Measurements from ENCODE around the gene APH1A.
"Not testable (repeated sequence)": the region's sequence is repeated elsewhere in the genome, so short reads cannot be mapped to it uniquely, and the experiment has no call there.

APH1A gene

DNA sequence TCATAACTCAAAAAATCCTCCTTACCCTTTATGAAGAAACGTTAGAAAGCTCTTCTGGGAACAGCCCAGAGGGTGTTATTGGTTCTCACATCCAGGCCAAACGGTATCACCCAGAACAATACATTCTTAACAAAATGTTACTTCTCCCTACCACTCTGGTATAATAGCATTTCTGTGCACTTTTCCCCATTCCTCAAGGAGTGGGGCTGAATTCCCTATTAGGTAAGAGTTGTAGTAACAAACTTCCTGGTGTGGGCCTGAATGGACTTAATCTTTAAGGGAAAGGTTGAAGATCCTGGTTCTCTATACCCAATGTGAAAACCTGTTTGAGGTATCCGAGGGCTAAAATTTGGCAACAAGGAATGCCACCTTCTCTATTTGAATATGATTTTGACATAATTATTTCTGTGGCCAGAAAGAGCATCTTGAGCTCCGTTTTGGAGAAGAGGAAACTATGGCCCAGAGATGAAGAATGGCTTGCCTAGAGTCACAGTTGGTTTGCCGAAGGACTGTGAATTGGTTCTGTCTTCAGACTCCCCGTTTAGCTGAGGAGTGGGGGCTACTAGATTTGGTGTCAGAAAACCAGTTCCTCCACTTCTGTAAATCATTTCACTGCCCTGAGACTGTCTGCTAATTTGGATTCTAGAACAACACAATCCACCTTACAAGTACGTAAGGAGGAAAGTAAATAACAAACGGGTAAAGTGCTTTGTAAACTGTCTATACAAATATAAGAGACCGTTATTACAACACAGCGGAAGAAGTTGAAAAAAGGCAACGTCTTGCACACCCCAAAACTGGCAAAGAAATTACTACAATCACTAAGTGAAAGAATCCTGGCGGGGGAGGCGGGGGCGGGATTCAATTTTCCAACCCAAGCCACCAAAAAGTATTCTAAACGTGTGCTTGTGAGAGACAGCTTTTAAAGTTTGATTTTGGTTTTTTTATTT is 35.2 kb downstream of the APH1A start:
- peak overlapping the region; percentile 98 for H3K4me3 ChIP-seq (ENCODE audit: low read length)
- no peak for DNase-seq (ENCODE audit: low read depth)
- TF ChIP-seq, protein P1, sequence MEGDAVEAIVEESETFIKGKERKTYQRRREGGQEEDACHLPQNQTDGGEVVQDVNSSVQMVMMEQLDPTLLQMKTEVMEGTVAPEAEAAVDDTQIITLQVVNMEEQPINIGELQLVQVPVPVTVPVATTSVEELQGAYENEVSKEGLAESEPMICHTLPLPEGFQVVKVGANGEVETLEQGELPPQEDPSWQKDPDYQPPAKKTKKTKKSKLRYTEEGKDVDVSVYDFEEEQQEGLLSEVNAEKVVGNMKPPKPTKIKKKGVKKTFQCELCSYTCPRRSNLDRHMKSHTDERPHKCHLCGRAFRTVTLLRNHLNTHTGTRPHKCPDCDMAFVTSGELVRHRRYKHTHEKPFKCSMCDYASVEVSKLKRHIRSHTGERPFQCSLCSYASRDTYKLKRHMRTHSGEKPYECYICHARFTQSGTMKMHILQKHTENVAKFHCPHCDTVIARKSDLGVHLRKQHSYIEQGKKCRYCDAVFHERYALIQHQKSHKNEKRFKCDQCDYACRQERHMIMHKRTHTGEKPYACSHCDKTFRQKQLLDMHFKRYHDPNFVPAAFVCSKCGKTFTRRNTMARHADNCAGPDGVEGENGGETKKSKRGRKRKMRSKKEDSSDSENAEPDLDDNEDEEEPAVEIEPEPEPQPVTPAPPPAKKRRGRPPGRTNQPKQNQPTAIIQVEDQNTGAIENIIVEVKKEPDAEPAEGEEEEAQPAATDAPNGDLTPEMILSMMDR (conservative IDR thresholded peaks at IDR 0.05; ENCODE audit: low read depth, low read length): no peak

- not testable (repeated sequence) for H3K4me3 ChIP-seq (ENCODE audit: low read length); DNase-seq (ENCODE audit: low read depth)
Measured at GRCh38 chr1:150232921-150233320, 35.9 kb downstream of the APH1A start.

- not testable (repeated sequence) for DNase-seq (ENCODE audit: low read depth); H3K4me3 ChIP-seq (ENCODE audit: low read length)
Measured at GRCh38 chr1:150228246-150228645, 40.6 kb downstream of the APH1A start.

DNA sequence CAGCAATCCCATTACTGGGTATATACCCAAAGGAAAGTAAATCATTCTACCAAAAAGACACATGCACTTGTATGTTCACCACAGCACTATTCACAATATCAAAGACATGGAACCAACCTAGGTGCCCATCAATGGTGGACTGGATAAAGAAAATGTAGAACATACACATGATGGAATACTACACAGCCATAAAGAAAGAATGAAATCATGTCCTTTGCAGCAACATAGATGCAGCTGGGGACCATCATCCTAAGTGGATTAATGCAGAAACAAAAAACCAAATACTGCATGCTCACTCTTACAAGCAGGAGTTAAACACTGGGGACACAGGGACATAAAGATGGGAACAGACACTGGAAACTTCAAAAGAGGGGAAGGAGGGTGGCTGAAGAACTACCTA is 41.6 kb downstream of the APH1A start:
- TF ChIP-seq, protein P1 (conservative IDR thresholded peaks at IDR 0.05; ENCODE audit: low read depth, low read length): no peak
- DNase-seq (ENCODE audit: low read depth): no peak
- H3K4me3 ChIP-seq (ENCODE audit: low read length): no peak overlapping the region

GRCh38 chr1:150226486-150226885 is 42.3 kb downstream of the APH1A start:
- TF ChIP-seq, protein P1 (conservative IDR thresholded peaks at IDR 0.05; ENCODE audit: low read depth, low read length): no peak
- no peak for DNase-seq (ENCODE audit: low read depth)
- H3K4me3 ChIP-seq (ENCODE audit: low read length): no peak overlapping the region

DNA sequence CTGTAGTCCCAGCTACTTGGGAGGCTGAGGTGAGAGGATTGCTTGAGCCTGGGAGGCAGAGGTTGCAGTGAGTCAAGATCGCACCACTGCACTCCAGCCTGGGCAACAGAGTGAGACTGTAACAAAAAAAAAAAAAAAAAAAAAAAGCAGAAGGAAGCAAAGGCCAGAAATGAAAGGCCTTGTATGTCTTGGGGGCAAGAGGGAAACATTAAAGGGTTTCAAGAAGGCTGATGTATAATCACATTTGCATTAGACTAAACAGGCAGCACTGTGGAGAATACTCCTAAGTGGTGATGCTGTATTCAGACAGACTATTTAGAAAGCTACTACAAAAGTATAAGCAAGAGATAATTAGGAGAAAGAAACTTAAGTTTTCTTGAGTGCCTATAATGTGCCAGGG is 43.3 kb downstream of the APH1A start:
- H3K4me3 ChIP-seq (ENCODE audit: low read length): no peak overlapping the region
- TF ChIP-seq, protein P1 (conservative IDR thresholded peaks at IDR 0.05; ENCODE audit: low read depth, low read length): no peak
- no peak for DNase-seq (ENCODE audit: low read depth)

DNA sequence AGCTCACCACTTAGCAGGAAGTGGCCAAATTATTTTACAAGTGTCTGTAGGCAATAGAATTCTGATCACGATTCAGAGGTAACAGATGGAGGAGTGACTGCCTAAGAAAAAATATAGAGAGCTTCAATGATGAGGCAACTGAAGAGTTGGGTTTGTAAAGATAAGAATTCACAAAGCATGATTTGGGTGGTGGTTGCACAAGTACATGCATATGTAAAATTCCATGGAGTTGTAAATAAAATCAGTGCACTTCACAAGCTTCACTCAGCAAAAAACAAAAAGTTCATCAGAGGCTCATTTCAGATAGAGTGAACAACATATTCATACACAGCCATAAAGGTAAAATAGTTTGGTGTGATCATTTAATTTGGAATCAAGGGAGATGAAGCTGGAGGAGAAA is 43.8 kb downstream of the APH1A start:
- TF ChIP-seq, protein P1 (conservative IDR thresholded peaks at IDR 0.05; ENCODE audit: low read depth, low read length): no peak
- DNase-seq (ENCODE audit: low read depth): no peak
- no peak overlapping the region for H3K4me3 ChIP-seq (ENCODE audit: low read length)

GRCh38 chr1:150221552-150221951 is 47.3 kb downstream of the APH1A start:
- DNase-seq (ENCODE audit: low read depth): no peak
- TF ChIP-seq, protein P1 (conservative IDR thresholded peaks at IDR 0.05; ENCODE audit: low read depth, low read length): peak; percentile 55
- H3K4me3 ChIP-seq (ENCODE audit: low read length): no peak overlapping the region

DNA sequence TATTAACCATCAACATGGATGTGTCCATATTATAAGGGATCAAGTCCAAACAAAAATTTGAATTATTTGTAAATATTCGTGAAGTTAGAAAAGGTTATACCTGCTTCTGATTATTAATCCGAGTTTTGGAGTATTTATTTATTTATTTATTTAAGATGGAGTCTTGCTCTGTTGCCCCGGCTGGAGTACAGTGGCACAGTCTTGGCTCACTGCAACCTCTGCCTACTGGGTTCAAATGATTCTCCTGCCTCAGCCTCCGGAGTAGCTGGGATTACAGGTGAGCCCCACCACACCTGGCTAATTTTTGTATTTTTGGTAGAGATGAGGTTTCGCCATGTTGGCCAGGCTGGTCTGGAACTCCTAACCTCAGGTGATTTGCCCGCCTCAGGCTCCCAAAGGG is 53.0 kb downstream of the APH1A start:
- not testable (repeated sequence) for DNase-seq (ENCODE audit: low read depth); H3K4me3 ChIP-seq (ENCODE audit: low read length)

Measured in retinal pigment epithelial cell (primary cell).